Measurements from ENCODE around the gene AMH. TPM values are rescaled to one million over a fixed set of nuclear protein-coding genes. Genes with fewer than 3 reads are reported as not detected.

AMH gene
- total and polyA plus RNA-seq, 12 donors: 0.36 to 4.6 (median 1.1) TPM; not detected in 4

GRCh38 chr19:2209408-2209807 is 39.7 kb upstream of the AMH start:
- Histone ChIP-seq H3K9me3 (replicated peaks in 1 of 3) (no peaks in the 10 kb centered on the region), H3K27me3 (no peaks in the 10 kb centered on the region), H3K27ac (no peak overlapping the region), H3K4me1 (replicated peaks in 1 of 2) (peaks cover 0 to 4% of the 10 kb centered on the region in 2 donors), H3K4me3 (no peak overlapping the region), H3K36me3 (replicated peaks in 1 of 2) (peaks cover 0 to 61% of the 10 kb centered on the region in 2 donors)
- no peak for DNase-seq
- no peak for TF ChIP-seq POLR2A (IDR thresholded peaks at IDR 0.05)
- TF ChIP-seq, protein P1, sequence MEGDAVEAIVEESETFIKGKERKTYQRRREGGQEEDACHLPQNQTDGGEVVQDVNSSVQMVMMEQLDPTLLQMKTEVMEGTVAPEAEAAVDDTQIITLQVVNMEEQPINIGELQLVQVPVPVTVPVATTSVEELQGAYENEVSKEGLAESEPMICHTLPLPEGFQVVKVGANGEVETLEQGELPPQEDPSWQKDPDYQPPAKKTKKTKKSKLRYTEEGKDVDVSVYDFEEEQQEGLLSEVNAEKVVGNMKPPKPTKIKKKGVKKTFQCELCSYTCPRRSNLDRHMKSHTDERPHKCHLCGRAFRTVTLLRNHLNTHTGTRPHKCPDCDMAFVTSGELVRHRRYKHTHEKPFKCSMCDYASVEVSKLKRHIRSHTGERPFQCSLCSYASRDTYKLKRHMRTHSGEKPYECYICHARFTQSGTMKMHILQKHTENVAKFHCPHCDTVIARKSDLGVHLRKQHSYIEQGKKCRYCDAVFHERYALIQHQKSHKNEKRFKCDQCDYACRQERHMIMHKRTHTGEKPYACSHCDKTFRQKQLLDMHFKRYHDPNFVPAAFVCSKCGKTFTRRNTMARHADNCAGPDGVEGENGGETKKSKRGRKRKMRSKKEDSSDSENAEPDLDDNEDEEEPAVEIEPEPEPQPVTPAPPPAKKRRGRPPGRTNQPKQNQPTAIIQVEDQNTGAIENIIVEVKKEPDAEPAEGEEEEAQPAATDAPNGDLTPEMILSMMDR (IDR thresholded peaks at IDR 0.05): no peak
- intact Hi-C loops (cut with DNase I): no loop called here
- WGBS, 4 donors: 84 to 91% (median 88%) methylated on average over 4 to 17 of the region's 17 CpGs

DNA sequence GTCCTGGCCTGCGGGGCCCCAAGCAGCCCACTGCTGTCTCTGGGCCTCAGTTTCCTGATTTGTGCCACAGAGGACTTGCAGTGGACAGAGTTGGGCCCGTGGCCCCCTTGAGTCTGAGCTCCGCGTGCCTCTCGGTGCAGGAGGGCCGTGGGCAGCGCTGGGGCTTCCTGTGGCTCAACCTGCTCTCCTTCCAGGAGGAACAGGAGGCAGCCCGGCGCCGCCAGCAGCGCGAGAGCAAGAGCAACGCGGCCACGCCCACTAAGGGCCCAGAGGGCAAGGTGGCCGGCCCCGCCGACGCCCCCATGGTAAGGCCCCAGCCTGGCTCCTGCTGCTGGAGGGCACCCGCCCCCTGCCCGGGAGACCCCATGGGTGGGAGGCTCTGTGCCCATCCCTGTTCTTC is 38.9 kb upstream of the AMH start:
- TF ChIP-seq POLR2A (IDR thresholded peaks at IDR 0.05): no peak
- TF ChIP-seq, protein P1 (IDR thresholded peaks at IDR 0.05): no peak
- H3K9me3 ChIP-seq (replicated peaks in 1 of 3): no peaks in the 10 kb centered on the region
- peaks cover 0 to 4% of the 10 kb centered on the region in 2 donors for H3K4me1 ChIP-seq (replicated peaks in 1 of 2)
- no peak for DNase-seq
- H3K4me3 ChIP-seq: no peak overlapping the region
- WGBS, 4 donors: 91 to 94% (median 93%) methylated on average over 6 to 21 of the region's 21 CpGs
- peaks cover 0 to 69% of the 10 kb centered on the region in 2 donors for H3K36me3 ChIP-seq (replicated peaks in 1 of 2)
- no peaks in the 10 kb centered on the region for H3K27me3 ChIP-seq
- intact Hi-C loops (cut with DNase I): no loop called here
- H3K27ac ChIP-seq: no peak overlapping the region

DNA sequence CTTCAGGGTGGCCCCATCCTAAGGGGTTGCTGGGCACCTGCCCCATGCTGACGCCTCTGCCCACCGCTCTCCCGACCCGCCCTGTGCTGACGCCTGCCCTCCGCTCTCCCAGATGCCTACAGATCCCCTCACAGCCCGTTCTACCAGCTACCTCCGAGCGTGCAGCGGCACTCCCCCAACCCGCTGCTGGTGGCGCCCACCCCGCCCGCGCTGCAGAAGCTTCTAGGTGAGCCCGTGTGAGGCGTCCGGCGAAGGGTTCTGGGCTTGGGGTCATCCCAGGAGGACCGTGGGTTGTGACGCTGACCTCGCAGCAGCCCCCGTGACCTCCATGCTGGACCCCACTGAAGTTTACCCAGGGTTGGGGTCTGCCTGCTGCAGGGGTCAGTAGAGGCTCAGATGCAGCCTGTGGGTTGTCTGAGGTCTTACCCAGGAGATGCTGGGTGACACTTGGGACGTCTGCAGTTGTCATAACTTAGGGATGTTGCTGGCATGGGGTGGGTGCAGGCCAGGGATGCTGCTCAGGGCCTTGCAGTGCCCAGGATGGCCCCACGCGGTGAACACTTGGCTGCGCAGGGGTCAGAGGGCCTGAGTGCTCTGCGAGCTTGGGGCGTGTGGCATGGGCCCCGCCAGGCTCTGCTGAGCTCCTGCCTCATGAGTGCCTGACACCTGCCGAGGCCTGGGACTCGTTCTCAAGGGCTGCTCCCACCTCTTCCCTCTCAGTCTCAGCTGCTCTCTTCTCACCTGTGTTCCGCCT is 38.0 kb upstream of the AMH start:
- Histone ChIP-seq H3K9me3 (replicated peaks in 1 of 3) (no peaks in the 10 kb centered on the region), H3K27ac (no peak overlapping the region), H3K4me3 (no peak overlapping the region), H3K4me1 (replicated peaks in 1 of 2) (peaks cover 0 to 4% of the 10 kb centered on the region in 2 donors), H3K27me3 (no peaks in the 10 kb centered on the region), H3K36me3 (replicated peaks in 1 of 2) (peaks cover 0 to 79% of the 10 kb centered on the region in 2 donors)
- TF ChIP-seq, protein P1 (IDR thresholded peaks at IDR 0.05): no peak
- no peak for TF ChIP-seq POLR2A (IDR thresholded peaks at IDR 0.05)
- intact Hi-C loops (cut with DNase I): no loop called here
- WGBS, 4 donors: 92 to 97% (median 93%) methylated on average over 7 to 33 of the region's 33 CpGs
- DNase-seq: no peak

GRCh38 chr19:2212861-2213711 is 36.0 kb upstream of the AMH start:
- Histone ChIP-seq H3K27me3 (no peaks in the 10 kb centered on the region), H3K27ac (no peak overlapping the region), H3K36me3 (replicated peaks in 1 of 2) (peaks cover 0 to 84% of the 10 kb centered on the region in 2 donors), H3K4me3 (no peak overlapping the region), H3K4me1 (replicated peaks in 1 of 2) (peaks cover 0 to 4% of the 10 kb centered on the region in 2 donors), H3K9me3 (replicated peaks in 1 of 3) (no peaks in the 10 kb centered on the region)
- 91 to 94% (median 92%) methylated on average over 13 to 21 of the region's 21 CpGs for WGBS, 4 donors
- no peak for DNase-seq
- intact Hi-C loops (cut with DNase I): no loop called here
- TF ChIP-seq, protein P1 (IDR thresholded peaks at IDR 0.05): no peak
- no peak for TF ChIP-seq POLR2A (IDR thresholded peaks at IDR 0.05)

All from adrenal gland (tissue), 12 donors.